Neural cell (in vitro differentiated cells): ENCODE measurements around the gene TRAPPC3. TPM values are rescaled to one million over a fixed set of nuclear protein-coding genes. Genes with fewer than 3 reads are reported as not detected.

Experiments used
- H2AFZ ChIP-seq: fragments of 200-600, 300-800 bp; sonication (generic), shearing (Covaris generic); 2 replicates; pipeline ENCODE4 v1.6.0; 2014; ENCODE audit warnings: low read depth, mild to moderate bottlenecking, antibody characterized with exemption, low read length, moderate library complexity
- H3F3A ChIP-seq: fragments of 200-600 bp; shearing (Covaris generic); 2 replicates; pipeline ENCODE4 v1.6.1; 2016; ENCODE audit warnings: mild to moderate bottlenecking, moderate library complexity, mixed read lengths, antibody characterized with exemption, low read length; ENCODE audit not compliant: insufficient read depth, poor library complexity, severe bottlenecking
- H3K27ac ChIP-seq: fragments of 200-600, 300-800 bp; sonication (generic), shearing (Covaris generic); 2 replicates; pipeline ENCODE4 v1.5.1; 2014; ENCODE audit warnings: mild to moderate bottlenecking, low read length, moderate library complexity
- H3K27me3 ChIP-seq: fragments of 300-800, 200-600 bp; sonication (generic), shearing (Covaris generic); 2 replicates; pipeline ENCODE4 v1.6.0; 2014; ENCODE audit warnings: mild to moderate bottlenecking, low read depth, low read length, moderate library complexity; ENCODE audit not compliant: insufficient read depth
- H3K36me3 ChIP-seq: fragments of 300-800, 200-600 bp; sonication (generic), shearing (Covaris generic); 2 replicates; pipeline ENCODE4 v1.5.1; 2014; ENCODE audit warnings: mild to moderate bottlenecking, antibody characterized with exemption, low read length, moderate library complexity; ENCODE audit not compliant: insufficient read depth
- H3K4me2 ChIP-seq: fragments of 300-800, 200-600 bp; sonication (generic), shearing (Covaris generic); 2 replicates; pipeline ENCODE4 v1.6.0; 2014; ENCODE audit warnings: mild to moderate bottlenecking, low read length
- H3K4me3 ChIP-seq: fragments of 300-800, 200-600 bp; sonication (generic), shearing (Covaris generic); 2 replicates; pipeline ENCODE4 v1.5.1; 2014; ENCODE audit warnings: mild to moderate bottlenecking, low read length, moderate library complexity
- H3K79me2 ChIP-seq: fragments of 200-600 bp; shearing (Covaris generic); replicated peaks from 2 replicates; pipeline ENCODE4 v1.6.0; 2014; ENCODE audit warnings: mild to moderate bottlenecking, low read length, moderate library complexity; ENCODE audit not compliant: insufficient read depth
- H3K9ac ChIP-seq: fragments of 300-800, 200-600 bp; sonication (generic), shearing (Covaris generic); 2 replicates; pipeline ENCODE4 v1.6.1; 2016; ENCODE audit warnings: mild to moderate bottlenecking, low read length, mixed read lengths
- H3K9me2 ChIP-seq: fragments of 200-600 bp; shearing (Covaris generic); 2 replicates; pipeline ENCODE4 v1.6.1; 2016; ENCODE audit warnings: mild to moderate bottlenecking, low read length, mixed read lengths; ENCODE audit not compliant: insufficient read depth
- H3K9me3 ChIP-seq: fragments of 200-600, 300-800 bp; sonication (generic), shearing (Covaris generic); 2 replicates; pipeline ENCODE4 v1.6.1; 2016; ENCODE audit warnings: mild to moderate bottlenecking, mixed run types, low read length, moderate library complexity, mixed read lengths
- H4K20me1 ChIP-seq: fragments of 200-600 bp; shearing (Covaris generic); 2 replicates; pipeline ENCODE4 v1.6.1; 2016; ENCODE audit warnings: mild to moderate bottlenecking, mixed run types; ENCODE audit not compliant: insufficient read depth
- CTCF ChIP-seq: fragments of 450-650 bp; IDR thresholded peaks from 2 replicates; pipeline ENCODE4 v1.5.1; 2014; ENCODE audit warnings: antibody characterized with exemption, mild to moderate bottlenecking, moderate library complexity; ENCODE audit not compliant: poor library complexity, severe bottlenecking
- EP300 ChIP-seq: fragments of 450-650 bp; conservative IDR thresholded peaks from 2 replicates; pipeline ENCODE4 v1.6.1; 2014; ENCODE audit warnings: antibody characterized with exemption, mild to moderate bottlenecking, moderate library complexity; ENCODE audit not compliant: poor library complexity, severe bottlenecking
- EZH2 ChIP-seq: fragments of 200-600, 300-800 bp; shearing (Covaris generic), sonication (generic); IDR thresholded peaks from 2 replicates; pipeline ENCODE4 v1.6.1; 2014; ENCODE audit warnings: antibody characterized with exemption, low read length, borderline replicate concordance, mild to moderate bottlenecking; ENCODE audit not compliant: insufficient read depth, poor library complexity, severe bottlenecking
- MXI1 ChIP-seq: fragments of 450-650 bp; conservative IDR thresholded peaks from 2 replicates; pipeline ENCODE4 v1.6.1; 2014; ENCODE audit warnings: antibody characterized with exemption, mild to moderate bottlenecking; ENCODE audit not compliant: poor library complexity, severe bottlenecking
- POLR2AphosphoS5 ChIP-seq: IDR thresholded peaks from 2 replicates; pipeline ENCODE4 v1.6.1; 2012
- RAD21 ChIP-seq: fragments of 450-650 bp; conservative IDR thresholded peaks from 2 replicates; pipeline ENCODE4 v1.6.1; 2014; ENCODE audit warnings: antibody characterized with exemption, mild to moderate bottlenecking, moderate library complexity
- REST ChIP-seq: IDR thresholded peaks from 2 replicates; pipeline ENCODE4 v1.6.1; 2012; ENCODE audit warnings: borderline replicate concordance
- SMC3 ChIP-seq: fragments of 450-650 bp; conservative IDR thresholded peaks from 2 replicates; pipeline ENCODE4 v1.6.1; 2014; ENCODE audit warnings: antibody characterized with exemption, mild to moderate bottlenecking, moderate library complexity; ENCODE audit not compliant: poor library complexity
- TAF1 ChIP-seq: IDR thresholded peaks from 2 replicates; pipeline ENCODE4 v1.6.1; 2012; ENCODE audit warnings: low read depth
- polyA plus RNA-seq: library from polyadenylated mRNA; depleted of rRNA; stranded (reverse); fragments of >200 nt; gene quantifications from 2 replicates; pipeline ENCODE4 v1.2.3, GENCODE V29; 2014

TRAPPC3 gene
- polyA plus RNA-seq, 1 donor from 2014 or later = 278 TPM

- Histone ChIP-seq H3K36me3 (no peaks in the 10 kb centered on the region), H3K4me2 (no peak overlapping the region), H3K9me3 (no peaks in the 10 kb centered on the region), H3F3A (no peaks in the 10 kb centered on the region), H4K20me1 (no peaks in the 10 kb centered on the region), H3K9me2 (no peaks in the 10 kb centered on the region), H2AFZ (no peak overlapping the region), H3K9ac (no peak overlapping the region), H3K27ac (no peak overlapping the region), H3K79me2 (no peaks in the 10 kb centered on the region), H3K4me3 (no peak overlapping the region), H3K27me3 (no peaks in the 10 kb centered on the region)
- TF ChIP-seq EZH2 (no peak), REST (peak; percentile 78), POLR2AphosphoS5 (no peak), CTCF (peak; percentile 97), EP300 (no peak), SMC3 (peak; percentile 97), RAD21 (peak; percentile 97), MXI1 (no peak), TAF1 (no peak)
Observed at GRCh38 chr1:36099681-36100341, 49.5 kb downstream of the TRAPPC3 start.

GRCh38 chr1:36098650-36099365, 50.5 kb downstream of the TRAPPC3 start:
- Histone ChIP-seq H3K27ac (no peak overlapping the region), H3K9me2 (no peaks in the 10 kb centered on the region), H3K4me3 (no peak overlapping the region), H3F3A (no peaks in the 10 kb centered on the region), H3K27me3 (no peaks in the 10 kb centered on the region), H4K20me1 (no peaks in the 10 kb centered on the region), H3K79me2 (no peaks in the 10 kb centered on the region), H3K9ac (no peak overlapping the region), H3K9me3 (no peaks in the 10 kb centered on the region), H3K36me3 (no peaks in the 10 kb centered on the region), H2AFZ (no peak overlapping the region), H3K4me2 (no peak overlapping the region)
- no peak for TF ChIP-seq EP300
- TF ChIP-seq MXI1 = no peak
- TF ChIP-seq EZH2 = no peak
- TF ChIP-seq TAF1 = no peak
- no peak for TF ChIP-seq RAD21
- no peak for TF ChIP-seq SMC3
- no peak for TF ChIP-seq CTCF
- no peak for TF ChIP-seq POLR2AphosphoS5
- TF ChIP-seq REST = no peak
